GM12865 (cell line): ENCODE measurements around the gene ASTN2.

ENCODE experiments used
- DNase-seq: peaks from one replicate; pipeline ENCODE4 v3.0.0; 2010; ENCODE audit warnings: low read depth
- H3K4me3 ChIP-seq: 2 replicates; pipeline ENCODE4 v1.5.1; 2011; ENCODE audit warnings: mild to moderate bottlenecking, low read depth, low read length, control low read depth
- TF ChIP-seq, protein P1 (sequence below): IDR thresholded peaks from 2 replicates; pipeline ENCODE4 v1.5.1; 2011; ENCODE audit warnings: low read length, control low read depth, low read depth, inconsistent platforms; ENCODE audit not compliant: insufficient read depth; ENCODE audit errors: missing control alignments

The ASTN2 gene, protein sequence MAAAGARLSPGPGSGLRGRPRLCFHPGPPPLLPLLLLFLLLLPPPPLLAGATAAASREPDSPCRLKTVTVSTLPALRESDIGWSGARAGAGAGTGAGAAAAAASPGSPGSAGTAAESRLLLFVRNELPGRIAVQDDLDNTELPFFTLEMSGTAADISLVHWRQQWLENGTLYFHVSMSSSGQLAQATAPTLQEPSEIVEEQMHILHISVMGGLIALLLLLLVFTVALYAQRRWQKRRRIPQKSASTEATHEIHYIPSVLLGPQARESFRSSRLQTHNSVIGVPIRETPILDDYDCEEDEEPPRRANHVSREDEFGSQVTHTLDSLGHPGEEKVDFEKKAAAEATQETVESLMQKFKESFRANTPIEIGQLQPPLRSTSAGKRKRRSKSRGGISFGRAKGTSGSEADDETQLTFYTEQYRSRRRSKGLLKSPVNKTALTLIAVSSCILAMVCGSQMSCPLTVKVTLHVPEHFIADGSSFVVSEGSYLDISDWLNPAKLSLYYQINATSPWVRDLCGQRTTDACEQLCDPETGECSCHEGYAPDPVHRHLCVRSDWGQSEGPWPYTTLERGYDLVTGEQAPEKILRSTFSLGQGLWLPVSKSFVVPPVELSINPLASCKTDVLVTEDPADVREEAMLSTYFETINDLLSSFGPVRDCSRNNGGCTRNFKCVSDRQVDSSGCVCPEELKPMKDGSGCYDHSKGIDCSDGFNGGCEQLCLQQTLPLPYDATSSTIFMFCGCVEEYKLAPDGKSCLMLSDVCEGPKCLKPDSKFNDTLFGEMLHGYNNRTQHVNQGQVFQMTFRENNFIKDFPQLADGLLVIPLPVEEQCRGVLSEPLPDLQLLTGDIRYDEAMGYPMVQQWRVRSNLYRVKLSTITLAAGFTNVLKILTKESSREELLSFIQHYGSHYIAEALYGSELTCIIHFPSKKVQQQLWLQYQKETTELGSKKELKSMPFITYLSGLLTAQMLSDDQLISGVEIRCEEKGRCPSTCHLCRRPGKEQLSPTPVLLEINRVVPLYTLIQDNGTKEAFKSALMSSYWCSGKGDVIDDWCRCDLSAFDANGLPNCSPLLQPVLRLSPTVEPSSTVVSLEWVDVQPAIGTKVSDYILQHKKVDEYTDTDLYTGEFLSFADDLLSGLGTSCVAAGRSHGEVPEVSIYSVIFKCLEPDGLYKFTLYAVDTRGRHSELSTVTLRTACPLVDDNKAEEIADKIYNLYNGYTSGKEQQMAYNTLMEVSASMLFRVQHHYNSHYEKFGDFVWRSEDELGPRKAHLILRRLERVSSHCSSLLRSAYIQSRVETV (N-terminal part only)

GRCh38 chr9:117414906-117415331, at the start of gene ASTN2:
TSS of gene ASTN2 (minus strand) at chr9:117415057. CDS start at chr9:117414938, 119 bp downstream.
- DNase-seq: no peak

DNA sequence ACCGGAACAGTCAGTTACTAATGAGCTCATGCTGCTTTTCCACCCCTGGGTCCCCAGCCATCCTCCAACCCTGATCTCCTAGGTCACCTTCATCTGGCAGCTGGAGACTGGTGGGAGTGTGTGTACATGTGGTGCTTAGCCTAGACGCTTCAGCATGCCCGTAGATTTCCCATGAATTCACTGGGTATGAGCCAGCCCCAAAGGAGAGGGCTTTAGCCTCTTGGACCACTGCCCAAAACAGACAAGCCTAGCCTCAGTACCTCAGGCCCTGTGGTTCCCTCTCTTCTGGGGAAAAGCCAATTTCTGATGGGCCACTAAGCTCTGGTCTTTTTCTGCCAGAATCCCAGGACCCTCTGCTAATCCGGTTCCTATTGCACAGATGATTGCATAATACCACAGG, 48.0 kb upstream of the ASTN2 start:
- TF ChIP-seq, protein P1, sequence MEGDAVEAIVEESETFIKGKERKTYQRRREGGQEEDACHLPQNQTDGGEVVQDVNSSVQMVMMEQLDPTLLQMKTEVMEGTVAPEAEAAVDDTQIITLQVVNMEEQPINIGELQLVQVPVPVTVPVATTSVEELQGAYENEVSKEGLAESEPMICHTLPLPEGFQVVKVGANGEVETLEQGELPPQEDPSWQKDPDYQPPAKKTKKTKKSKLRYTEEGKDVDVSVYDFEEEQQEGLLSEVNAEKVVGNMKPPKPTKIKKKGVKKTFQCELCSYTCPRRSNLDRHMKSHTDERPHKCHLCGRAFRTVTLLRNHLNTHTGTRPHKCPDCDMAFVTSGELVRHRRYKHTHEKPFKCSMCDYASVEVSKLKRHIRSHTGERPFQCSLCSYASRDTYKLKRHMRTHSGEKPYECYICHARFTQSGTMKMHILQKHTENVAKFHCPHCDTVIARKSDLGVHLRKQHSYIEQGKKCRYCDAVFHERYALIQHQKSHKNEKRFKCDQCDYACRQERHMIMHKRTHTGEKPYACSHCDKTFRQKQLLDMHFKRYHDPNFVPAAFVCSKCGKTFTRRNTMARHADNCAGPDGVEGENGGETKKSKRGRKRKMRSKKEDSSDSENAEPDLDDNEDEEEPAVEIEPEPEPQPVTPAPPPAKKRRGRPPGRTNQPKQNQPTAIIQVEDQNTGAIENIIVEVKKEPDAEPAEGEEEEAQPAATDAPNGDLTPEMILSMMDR: no peak
- no peak overlapping the region for H3K4me3 ChIP-seq
- no peak for DNase-seq

More at GRCh38 chr9:117414906-117415331, at the start of gene ASTN2:
- H3K4me3 ChIP-seq: no peak within 1 kb of the TSS
- TF ChIP-seq, protein P1: no peak

DNA sequence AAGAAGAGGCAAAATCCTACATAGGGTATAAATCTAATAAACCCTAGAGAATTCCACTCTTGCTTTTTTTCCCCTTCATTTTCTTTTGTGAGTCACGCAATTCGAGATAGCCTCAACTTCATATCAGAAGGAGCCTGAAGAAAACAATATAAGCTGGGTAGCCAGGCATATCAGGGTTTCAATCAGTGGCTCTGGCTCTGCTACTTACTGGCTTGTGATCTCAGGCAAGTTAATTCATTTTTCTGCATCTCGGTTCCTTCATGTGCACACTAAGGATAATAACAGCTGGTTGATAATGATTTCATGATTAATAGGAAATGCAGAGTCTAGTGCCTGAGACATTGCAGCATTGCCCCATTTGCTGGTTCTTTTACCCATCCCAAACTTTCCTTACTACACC, 46.5 kb upstream of the ASTN2 start:
- no peak for DNase-seq
- TF ChIP-seq, protein P1: no peak
- H3K4me3 ChIP-seq: no peak overlapping the region

GRCh38 chr9:117460743-117461142, 45.9 kb upstream of the ASTN2 start:
- TF ChIP-seq, protein P1: no peak
- H3K4me3 ChIP-seq: no peak overlapping the region
- DNase-seq: no peak

GRCh38 chr9:117459913-117460312, 45.1 kb upstream of the ASTN2 start:
- no peak overlapping the region for H3K4me3 ChIP-seq
- no peak for DNase-seq
- TF ChIP-seq, protein P1: no peak

DNA sequence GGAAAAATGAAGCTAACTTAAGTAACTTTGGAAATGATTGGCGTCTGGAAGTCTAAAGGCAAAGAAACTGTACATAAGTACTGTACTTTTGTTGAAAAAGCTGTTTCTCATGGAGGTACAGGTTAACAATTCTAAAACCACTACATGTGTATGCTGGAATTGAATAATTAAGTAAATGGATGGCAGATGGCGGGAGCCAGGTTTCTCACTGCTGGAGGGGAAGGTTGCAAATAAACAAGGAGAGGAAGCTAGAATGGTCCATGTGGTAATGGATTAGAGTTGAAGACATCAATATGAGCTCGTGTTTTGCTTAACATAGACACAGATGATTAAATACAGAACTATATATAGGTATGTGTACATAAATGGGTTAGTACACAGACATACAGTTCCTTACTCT, 43.2 kb upstream of the ASTN2 start:
- H3K4me3 ChIP-seq: no peak overlapping the region
- no peak for DNase-seq
- TF ChIP-seq, protein P1: no peak
